H9 (cell line): ENCODE data around the gene MTG2. TPM values are rescaled to one million over a fixed set of nuclear protein-coding genes. Genes with fewer than 3 reads are reported as not detected.

ENCODE experiments used
- DNase-seq: peaks from one replicate; pipeline ENCODE4 v3.0.0-alpha.2; 2017
- H2AFZ ChIP-seq: one replicate; pipeline ENCODE4 v1.6.1; 2013; ENCODE audit warnings: mild to moderate bottlenecking, low read length, control low read depth, moderate library complexity
- H2AK5ac ChIP-seq: 2 replicates; pipeline ENCODE4 v1.6.1; 2013; ENCODE audit warnings: low read length, control low read depth, mixed read lengths; ENCODE audit not compliant: insufficient read length
- H2BK120ac ChIP-seq: one replicate; pipeline ENCODE4 v1.6.1; 2013; ENCODE audit warnings: low read depth, mild to moderate bottlenecking, low read length, control low read depth, inconsistent platforms; ENCODE audit not compliant: poor library complexity, severe bottlenecking
- H2BK12ac ChIP-seq: 2 replicates; pipeline ENCODE4 v1.6.1; 2013; ENCODE audit warnings: low read length, control low read depth, mixed read lengths, low read depth; ENCODE audit not compliant: insufficient read length
- H2BK15ac ChIP-seq: 2 replicates; pipeline ENCODE4 v1.6.1; 2013; ENCODE audit warnings: low read depth, low read length, control low read depth
- H2BK20ac ChIP-seq: one replicate; pipeline ENCODE4 v1.6.1; 2013; ENCODE audit warnings: low read depth, mild to moderate bottlenecking, low read length, control low read depth, inconsistent platforms; ENCODE audit not compliant: poor library complexity, severe bottlenecking
- H2BK5ac ChIP-seq: 2 replicates; pipeline ENCODE4 v1.6.1; 2013; ENCODE audit warnings: low read length, control low read depth, mixed read lengths; ENCODE audit not compliant: insufficient read length
- H3K14ac ChIP-seq: 2 replicates; pipeline ENCODE4 v1.6.1; 2013; ENCODE audit warnings: low read length, control low read depth; ENCODE audit not compliant: insufficient read depth
- H3K18ac ChIP-seq: 2 replicates; pipeline ENCODE4 v1.6.1; 2013; ENCODE audit warnings: low read depth, mild to moderate bottlenecking, mixed read lengths, low read length, control low read depth; ENCODE audit not compliant: insufficient read length
- H3K23ac ChIP-seq: 2 replicates; pipeline ENCODE4 v1.6.1; 2013; ENCODE audit warnings: low read length, control low read depth, mixed read lengths, low read depth; ENCODE audit not compliant: insufficient read length
- H3K23me2 ChIP-seq: 2 replicates; pipeline ENCODE4 v1.6.1; 2013; ENCODE audit warnings: low read depth, mild to moderate bottlenecking, mixed read lengths, low read length, control low read depth; ENCODE audit not compliant: insufficient read length, poor library complexity, severe bottlenecking
- H3K27ac ChIP-seq: 2 replicates; pipeline ENCODE4 v1.5.1; 2013; ENCODE audit warnings: low read length, control low read depth, mixed read lengths, low read depth; ENCODE audit not compliant: insufficient read length
- H3K27me3 ChIP-seq: 2 replicates; pipeline ENCODE4 v1.6.1; 2013; ENCODE audit warnings: low read length, control low read depth, inconsistent platforms; ENCODE audit not compliant: insufficient read depth
- H3K4ac ChIP-seq: 2 replicates; pipeline ENCODE4 v1.6.1; 2013; ENCODE audit warnings: low read depth, mild to moderate bottlenecking, control low read depth, inconsistent platforms, low read length, moderate library complexity
- H3K4me1 ChIP-seq: 2 replicates; pipeline ENCODE4 v1.6.1; 2013; ENCODE audit warnings: low read length, control low read depth, inconsistent platforms; ENCODE audit not compliant: insufficient read depth
- H3K4me2 ChIP-seq: 2 replicates; pipeline ENCODE4 v1.6.1; 2013; ENCODE audit warnings: low read length, control low read depth, mixed read lengths; ENCODE audit not compliant: insufficient read length, insufficient read depth
- H3K56ac ChIP-seq: 2 replicates; pipeline ENCODE4 v1.6.1; 2013; ENCODE audit warnings: low read depth, mild to moderate bottlenecking, mixed read lengths, low read length, control low read depth; ENCODE audit not compliant: insufficient read length
- H3K79me1 ChIP-seq: 2 replicates; pipeline ENCODE4 v1.6.1; 2013; ENCODE audit warnings: low read depth, mild to moderate bottlenecking, moderate library complexity, low read length, control low read depth, inconsistent platforms; ENCODE audit not compliant: insufficient read depth, poor library complexity, severe bottlenecking
- H3K79me2 ChIP-seq: 2 replicates; pipeline ENCODE4 v1.6.1; 2013; ENCODE audit warnings: low read length, control low read depth, inconsistent platforms; ENCODE audit not compliant: insufficient read depth
- H3K9ac ChIP-seq: 2 replicates; pipeline ENCODE4 v1.6.1; 2013; ENCODE audit warnings: low read length, control low read depth, mixed read lengths; ENCODE audit not compliant: insufficient read length; ENCODE audit errors: extremely low read depth
- H3K9me3 ChIP-seq: one replicate; pipeline ENCODE4 v1.6.1; 2013; ENCODE audit warnings: low read depth, low read length, inconsistent platforms; ENCODE audit not compliant: control insufficient read depth
- H3T11ph ChIP-seq: one replicate; pipeline ENCODE4 v1.6.1; 2013; ENCODE audit warnings: mild to moderate bottlenecking, low read length, control low read depth, inconsistent platforms
- H4K20me1 ChIP-seq: one replicate; pipeline ENCODE4 v1.6.1; 2013; ENCODE audit not compliant: control insufficient read depth, insufficient read length, insufficient read depth
- H4K5ac ChIP-seq: 2 replicates; pipeline ENCODE4 v1.6.1; 2013; ENCODE audit warnings: low read depth, mild to moderate bottlenecking, mixed read lengths, low read length, control low read depth; ENCODE audit not compliant: insufficient read length
- H4K8ac ChIP-seq: replicated peaks from 2 replicates; pipeline ENCODE4 v1.6.1; 2013; ENCODE audit warnings: low read length, control low read depth, mixed read lengths, low read depth; ENCODE audit not compliant: insufficient read length
- H4K91ac ChIP-seq: 2 replicates; pipeline ENCODE4 v1.6.1; 2013; ENCODE audit warnings: low read depth, mild to moderate bottlenecking, moderate library complexity, mixed read lengths, low read length, control low read depth; ENCODE audit not compliant: insufficient read length
- H3K27ac Mint-ChIP-seq, 3 experiments: 2 replicates in 2 of 3; 3 replicates in 1 of 3; pipeline ENCODE4 v1.8.0; 2020 to 2021; ENCODE audit warnings: mixed read lengths in 3 of 3, mild to moderate bottlenecking in 1 of 3, moderate library complexity in 1 of 3
- H3K27me3 Mint-ChIP-seq: 2 replicates; pipeline ENCODE4 v1.8.0; 2021; ENCODE audit warnings: low read depth, mild to moderate bottlenecking, moderate library complexity, mixed read lengths
- H3K36me3 Mint-ChIP-seq, 3 experiments: 2 replicates in 2 of 3; 3 replicates in 1 of 3; pipeline ENCODE4 v1.8.0; 2020 to 2021; ENCODE audit warnings: low read depth in 3 of 3, mixed read lengths in 3 of 3; ENCODE audit not compliant: insufficient read depth in 1 of 3
- H3K4me1 Mint-ChIP-seq, 2 experiments: 2 replicates each; pipeline ENCODE4 v1.8.0; 2020; ENCODE audit warnings: mixed read lengths in 2 of 2
- H3K4me3 Mint-ChIP-seq, 2 experiments: 2 replicates in 1 of 2; 3 replicates in 1 of 2; pipeline ENCODE4 v1.8.0; 2020 to 2021; ENCODE audit warnings: mild to moderate bottlenecking in 2 of 2, mixed read lengths in 2 of 2, moderate library complexity in 1 of 2
- H3K9me3 Mint-ChIP-seq, 2 experiments: 2 replicates in 1 of 2; 3 replicates in 1 of 2; pipeline ENCODE4 v1.8.0; 2020; ENCODE audit warnings: mild to moderate bottlenecking in 2 of 2, mixed read lengths in 2 of 2, moderate library complexity in 1 of 2
- WGBS: extraction: QIAGEN DNeasy Blood & Tissue Kit; methylation state at CpG from one replicate; pipeline ENCODE4 v1.1.7; 2013; ENCODE audit warnings: missing lambda C conversion rate, low lambda C conversion rate, mixed read lengths; ENCODE audit not compliant: insufficient read length; ENCODE audit errors: extremely low coverage; 5-methylcytosine and 5-hydroxymethylcytosine counted together
- total RNA-seq: library from RNA; stranded (reverse); gene quantifications from 2 replicates; pipeline ENCODE4 v1.2.1, GENCODE V29; 2021
- TF ChIP-seq, protein P1 (sequence below): fragments of 200-600 bp; sonication (generic); conservative IDR thresholded peaks from 3 replicates; pipeline ENCODE4 v1.8.0; 2021; ENCODE audit warnings: antibody characterized with exemption, mild to moderate bottlenecking

The MTG2 gene
- total RNA-seq, 1 experiment from 2014 or later, result 25.1 TPM

- Mint-ChIP-seq H3K27me3 (peaks cover 3% of the 10 kb centered on the region), H3K4me1 (peaks cover 16 to 33% of the 10 kb centered on the region in 2 experiments), H3K27ac (peak overlapping the region in 1 of 3 experiments; percentile 53; a peak in 1 of 7 replicates), H3K4me3 (peak overlapping the region; percentile 81 to 86), H3K36me3 (peaks cover 0 to 20% (median 15%) of the 10 kb centered on the region in 3 experiments; a peak in 6 of 7 replicates), H3K9me3 (peaks cover 0 to 1% of the 10 kb centered on the region in 2 experiments; a peak in 2 of 5 replicates)
- TF ChIP-seq, protein P1, sequence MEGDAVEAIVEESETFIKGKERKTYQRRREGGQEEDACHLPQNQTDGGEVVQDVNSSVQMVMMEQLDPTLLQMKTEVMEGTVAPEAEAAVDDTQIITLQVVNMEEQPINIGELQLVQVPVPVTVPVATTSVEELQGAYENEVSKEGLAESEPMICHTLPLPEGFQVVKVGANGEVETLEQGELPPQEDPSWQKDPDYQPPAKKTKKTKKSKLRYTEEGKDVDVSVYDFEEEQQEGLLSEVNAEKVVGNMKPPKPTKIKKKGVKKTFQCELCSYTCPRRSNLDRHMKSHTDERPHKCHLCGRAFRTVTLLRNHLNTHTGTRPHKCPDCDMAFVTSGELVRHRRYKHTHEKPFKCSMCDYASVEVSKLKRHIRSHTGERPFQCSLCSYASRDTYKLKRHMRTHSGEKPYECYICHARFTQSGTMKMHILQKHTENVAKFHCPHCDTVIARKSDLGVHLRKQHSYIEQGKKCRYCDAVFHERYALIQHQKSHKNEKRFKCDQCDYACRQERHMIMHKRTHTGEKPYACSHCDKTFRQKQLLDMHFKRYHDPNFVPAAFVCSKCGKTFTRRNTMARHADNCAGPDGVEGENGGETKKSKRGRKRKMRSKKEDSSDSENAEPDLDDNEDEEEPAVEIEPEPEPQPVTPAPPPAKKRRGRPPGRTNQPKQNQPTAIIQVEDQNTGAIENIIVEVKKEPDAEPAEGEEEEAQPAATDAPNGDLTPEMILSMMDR, result no peak
- Histone ChIP-seq H4K20me1 (no peaks in the 10 kb centered on the region), H3K79me1 (peaks cover 2% of the 10 kb centered on the region), H3T11ph (no peak overlapping the region), H3K23ac (no peak overlapping the region), H3K4me2 (peak overlapping the region; percentile 74), H2AFZ (no peak overlapping the region), H3K4me1 (no peaks in the 10 kb centered on the region), H2BK120ac (no peak overlapping the region), H3K27me3 (no peaks in the 10 kb centered on the region), H3K9ac (peak overlapping the region; percentile 48), H3K4ac (no peak overlapping the region), H4K5ac (no peak overlapping the region), H4K8ac (no peak overlapping the region), H2BK5ac (no peak overlapping the region), H2BK15ac (no peak overlapping the region), H2BK20ac (no peak overlapping the region), H3K9me3 (no peaks in the 10 kb centered on the region), H3K18ac (no peak overlapping the region), H2BK12ac (no peak overlapping the region), H3K56ac (no peak overlapping the region), H3K27ac (no peak overlapping the region), H3K79me2 (peaks cover 10% of the 10 kb centered on the region; the same call in 1 of the 2 replicates), H3K23me2 (peaks cover 7% of the 10 kb centered on the region), H3K14ac (no peak overlapping the region), H4K91ac (no peak overlapping the region), H2AK5ac (no peak overlapping the region)
- no peak for DNase-seq
- no CpG with 5 or more reads among the region's 70 CpGs for WGBS
Measured at GRCh38 chr20:62238569-62239277, 55.9 kb downstream of the MTG2 start.
